ENCODE data around the gene C19orf12.

DNA sequence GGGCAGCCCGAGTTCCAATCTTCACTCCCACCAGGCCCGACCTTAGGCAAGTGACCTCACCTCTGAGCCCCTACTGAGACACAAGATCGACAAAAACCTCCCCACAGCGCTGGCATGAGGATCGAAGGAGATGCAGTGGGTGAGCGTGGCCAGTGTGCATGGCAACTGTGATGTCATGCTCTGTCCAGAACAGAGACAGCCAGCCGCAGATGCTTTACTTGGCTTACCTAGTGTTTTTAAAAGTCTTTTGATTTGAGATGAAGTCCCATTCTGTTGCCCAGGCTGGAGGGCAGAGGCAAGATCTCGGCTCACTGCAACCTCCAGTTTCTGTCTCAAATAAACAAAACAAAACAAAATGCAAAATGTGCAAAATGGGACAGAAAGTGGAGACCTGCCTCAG, 49.3 kb upstream of the C19orf12 start:
- TF ChIP-seq CTCF (conservative IDR thresholded peaks at IDR 0.05; ENCODE audit: low read depth in 2 of 2), result no peak
- no peak for TF ChIP-seq POLR2AphosphoS5 (IDR thresholded peaks at IDR 0.05; ENCODE audit: low read depth)
- no peak for TF ChIP-seq JUNB (IDR thresholded peaks at IDR 0.05; ENCODE audit: unreplicated experiment)
- no peak for TF ChIP-seq CREB1 (CRISPR knock-in tag; IDR thresholded peaks at IDR 0.05; ENCODE audit: low read depth)
- TF ChIP-seq, protein P1, sequence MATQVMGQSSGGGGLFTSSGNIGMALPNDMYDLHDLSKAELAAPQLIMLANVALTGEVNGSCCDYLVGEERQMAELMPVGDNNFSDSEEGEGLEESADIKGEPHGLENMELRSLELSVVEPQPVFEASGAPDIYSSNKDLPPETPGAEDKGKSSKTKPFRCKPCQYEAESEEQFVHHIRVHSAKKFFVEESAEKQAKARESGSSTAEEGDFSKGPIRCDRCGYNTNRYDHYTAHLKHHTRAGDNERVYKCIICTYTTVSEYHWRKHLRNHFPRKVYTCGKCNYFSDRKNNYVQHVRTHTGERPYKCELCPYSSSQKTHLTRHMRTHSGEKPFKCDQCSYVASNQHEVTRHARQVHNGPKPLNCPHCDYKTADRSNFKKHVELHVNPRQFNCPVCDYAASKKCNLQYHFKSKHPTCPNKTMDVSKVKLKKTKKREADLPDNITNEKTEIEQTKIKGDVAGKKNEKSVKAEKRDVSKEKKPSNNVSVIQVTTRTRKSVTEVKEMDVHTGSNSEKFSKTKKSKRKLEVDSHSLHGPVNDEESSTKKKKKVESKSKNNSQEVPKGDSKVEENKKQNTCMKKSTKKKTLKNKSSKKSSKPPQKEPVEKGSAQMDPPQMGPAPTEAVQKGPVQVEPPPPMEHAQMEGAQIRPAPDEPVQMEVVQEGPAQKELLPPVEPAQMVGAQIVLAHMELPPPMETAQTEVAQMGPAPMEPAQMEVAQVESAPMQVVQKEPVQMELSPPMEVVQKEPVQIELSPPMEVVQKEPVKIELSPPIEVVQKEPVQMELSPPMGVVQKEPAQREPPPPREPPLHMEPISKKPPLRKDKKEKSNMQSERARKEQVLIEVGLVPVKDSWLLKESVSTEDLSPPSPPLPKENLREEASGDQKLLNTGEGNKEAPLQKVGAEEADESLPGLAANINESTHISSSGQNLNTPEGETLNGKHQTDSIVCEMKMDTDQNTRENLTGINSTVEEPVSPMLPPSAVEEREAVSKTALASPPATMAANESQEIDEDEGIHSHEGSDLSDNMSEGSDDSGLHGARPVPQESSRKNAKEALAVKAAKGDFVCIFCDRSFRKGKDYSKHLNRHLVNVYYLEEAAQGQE (IDR thresholded peaks at IDR 0.05; ENCODE audit: unreplicated experiment), result no peak
- TF ChIP-seq EZH2 (IDR thresholded peaks at IDR 0.05; ENCODE audit: low read depth, unreplicated experiment), result no peak
- no peak for TF ChIP-seq EZH2phosphoT487 (IDR thresholded peaks at IDR 0.05; ENCODE audit: unreplicated experiment)
- TF ChIP-seq NANOG (IDR thresholded peaks at IDR 0.05; ENCODE audit: borderline replicate concordance), result no peak
- no peak for TF ChIP-seq ZNF331 (CRISPR knock-in tag; IDR thresholded peaks at IDR 0.05; ENCODE audit: low read depth)
- no peak for TF ChIP-seq ZNF114 (CRISPR knock-in tag; IDR thresholded peaks at IDR 0.05)
- TF ChIP-seq STAT1 (IDR thresholded peaks at IDR 0.05; ENCODE audit: unreplicated experiment), result no peak
- TF ChIP-seq ETS1 (IDR thresholded peaks at IDR 0.05), result no peak
- TF ChIP-seq ZNF462 (CRISPR knock-in tag; IDR thresholded peaks at IDR 0.05), result no peak
